WTC11 (cell line): ENCODE measurements around the gene GALNT18. TPM values are rescaled to one million over a fixed set of nuclear protein-coding genes. Genes with fewer than 3 reads are reported as not detected.

ENCODE experiments used
- ATAC-seq: fragments of 200-7000 bp; cut with Tn5 transposase; 2 replicates; pipeline ENCODE4 v1.10.0; 2021; ENCODE audit warnings: mild to moderate bottlenecking, moderate library complexity
- CTCF ChIA-PET: fragments of 300-600 bp; sonication (Branson Sonifier 250); formaldehyde crosslinking; loops from one replicate; lab custom pipeline; 2021; ENCODE audit warnings: antibody characterized with exemption; lab: Charles Lee
- POLR2A ChIA-PET: fragments of 350-600 bp; sonication (Branson Sonifier 250); formaldehyde crosslinking; loops from one replicate; lab custom pipeline; 2021; ENCODE audit warnings: antibody characterized with exemption; lab: Charles Lee
- DNase-seq: peaks from one replicate; pipeline ENCODE4 v3.0.0; 2021; ENCODE audit warnings: low spot score
- H3K27ac Mint-ChIP-seq: 2 replicates; pipeline ENCODE4 v1.8.0; 2021; ENCODE audit warnings: mixed read lengths
- H3K27me3 Mint-ChIP-seq: 2 replicates; pipeline ENCODE4 v1.8.0; 2021; ENCODE audit warnings: low read depth, mild to moderate bottlenecking, moderate library complexity, mixed read lengths
- H3K36me3 Mint-ChIP-seq: 2 replicates; pipeline ENCODE4 v1.8.0; 2021; ENCODE audit warnings: mixed read lengths
- H3K4me1 Mint-ChIP-seq: 2 replicates; pipeline ENCODE4 v1.8.0; 2022; ENCODE audit warnings: mixed read lengths
- H3K4me3 Mint-ChIP-seq: 2 replicates; pipeline ENCODE4 v1.8.0; 2021; ENCODE audit warnings: mild to moderate bottlenecking, moderate library complexity, mixed read lengths
- H3K9me3 Mint-ChIP-seq: 2 replicates; pipeline ENCODE4 v1.8.0; 2021; ENCODE audit warnings: mixed read lengths
- CREB1 ChIP-seq: sonication (generic); formaldehyde crosslinking; IDR thresholded peaks from 2 replicates; pipeline ENCODE4 v1.8.0; 2023; ENCODE audit warnings: mild to moderate bottlenecking, missing genetic modification reagents
- HMGA2 ChIP-seq: fragments of 250-450 bp; sonication (Bioruptor Pico); IDR thresholded peaks from 2 replicates; pipeline ENCODE4 v1.4.0; 2021; ENCODE audit warnings: mild to moderate bottlenecking, moderate library complexity
- IRF2 ChIP-seq: sonication (generic); formaldehyde crosslinking; IDR thresholded peaks from 2 replicates; pipeline ENCODE4 v1.8.0; 2022; ENCODE audit warnings: low read depth, missing genetic modification reagents, borderline replicate concordance
- JUN ChIP-seq: sonication (generic); formaldehyde crosslinking; IDR thresholded peaks from 2 replicates; pipeline ENCODE4 v1.8.0; 2023; ENCODE audit warnings: mild to moderate bottlenecking, missing genetic modification reagents
- MYBL2 ChIP-seq: sonication (generic); formaldehyde crosslinking; IDR thresholded peaks from 2 replicates; pipeline ENCODE4 v1.8.1; 2023; ENCODE audit warnings: mild to moderate bottlenecking, moderate library complexity, missing genetic modification reagents
- NFE2L1 ChIP-seq: sonication (generic); formaldehyde crosslinking; IDR thresholded peaks from 2 replicates; pipeline ENCODE4 v1.8.1; 2023; ENCODE audit warnings: missing genetic modification reagents
- NR1H2 ChIP-seq: sonication (generic); formaldehyde crosslinking; IDR thresholded peaks from 2 replicates; pipeline ENCODE4 v1.9.0; 2021; ENCODE audit warnings: mild to moderate bottlenecking, moderate library complexity, missing genetic modification reagents
- NR2C2 ChIP-seq: sonication (generic); formaldehyde crosslinking; IDR thresholded peaks from 2 replicates; pipeline ENCODE4 v1.8.0; 2022; ENCODE audit warnings: mild to moderate bottlenecking, missing genetic modification reagents
- PRRX2 ChIP-seq: fragments of 250-450 bp; sonication (Bioruptor Pico); IDR thresholded peaks from 2 replicates; pipeline ENCODE4 v1.8.0; 2021; ENCODE audit warnings: mild to moderate bottlenecking
- SMAD4 ChIP-seq: sonication (generic); formaldehyde crosslinking; IDR thresholded peaks from 2 replicates; pipeline ENCODE4 v1.8.0; 2022; ENCODE audit warnings: mild to moderate bottlenecking, missing genetic modification reagents
- SOX15 ChIP-seq: fragments of 250-450 bp; sonication (Bioruptor Pico); IDR thresholded peaks from 2 replicates; pipeline ENCODE4 v1.9.0; 2021; ENCODE audit warnings: mild to moderate bottlenecking
- SP1 ChIP-seq: sonication (generic); formaldehyde crosslinking; conservative IDR thresholded peaks from 2 replicates; pipeline ENCODE4 v1.8.1; 2022; ENCODE audit warnings: missing genetic modification reagents
- TCF7 ChIP-seq: sonication (generic); formaldehyde crosslinking; IDR thresholded peaks from 2 replicates; pipeline ENCODE4 v1.8.0; 2022; ENCODE audit warnings: mild to moderate bottlenecking, low read depth, missing genetic modification reagents, moderate library complexity
- ZNF396 ChIP-seq: fragments of 250-450 bp; sonication (Bioruptor Pico); IDR thresholded peaks from 2 replicates; pipeline ENCODE4 v1.8.0; 2021; ENCODE audit warnings: mild to moderate bottlenecking, moderate library complexity, borderline replicate concordance
- total RNA-seq: library from RNA; stranded (reverse); gene quantifications from 3 replicates; pipeline ENCODE4 v1.2.3, GENCODE V29; 2021
- TF ChIP-seq, protein P1 (sequence below): sonication (generic); formaldehyde crosslinking; IDR thresholded peaks from 2 replicates; pipeline ENCODE4 v1.8.0; 2022; ENCODE audit warnings: mild to moderate bottlenecking, missing genetic modification reagents
- TF ChIP-seq, protein P2 (sequence below): sonication (generic); formaldehyde crosslinking; IDR thresholded peaks from 2 replicates; pipeline ENCODE4 v1.8.1; 2023; ENCODE audit warnings: mild to moderate bottlenecking, missing genetic modification reagents
- TF ChIP-seq, protein P3 (sequence below): sonication (generic); formaldehyde crosslinking; conservative IDR thresholded peaks from 2 replicates; pipeline ENCODE4 v1.8.1; 2022; ENCODE audit warnings: mild to moderate bottlenecking, missing genetic modification reagents
- TF ChIP-seq, protein P4 (sequence below): sonication (generic); formaldehyde crosslinking; IDR thresholded peaks from 2 replicates; pipeline ENCODE4 v1.8.1; 2022; ENCODE audit warnings: mild to moderate bottlenecking, moderate library complexity, missing genetic modification reagents
- TF ChIP-seq, protein P5 (sequence below): fragments of 250-450 bp; sonication (Bioruptor Pico); IDR thresholded peaks from 2 replicates; pipeline ENCODE4 v1.8.0; 2021; ENCODE audit warnings: mild to moderate bottlenecking
- TF ChIP-seq, protein P6 (sequence below): fragments of 250-450 bp; sonication (Bioruptor Pico); IDR thresholded peaks from 2 replicates; pipeline ENCODE4 v1.9.0; 2021; ENCODE audit warnings: mild to moderate bottlenecking
- TF ChIP-seq, protein P7 (sequence below): fragments of 200-600 bp; IDR thresholded peaks from 2 replicates; pipeline ENCODE4 v1.8.0; 2022; ENCODE audit warnings: antibody characterized with exemption
- TF ChIP-seq, protein P8 (sequence below): sonication (generic); formaldehyde crosslinking; IDR thresholded peaks from 2 replicates; pipeline ENCODE4 v1.8.0; 2022; ENCODE audit warnings: mild to moderate bottlenecking, missing genetic modification reagents
- TF ChIP-seq, protein P9 (sequence below): fragments of 250-450 bp; sonication (Bioruptor Pico); conservative IDR thresholded peaks from 2 replicates; pipeline ENCODE4 v1.9.0; 2021; ENCODE audit warnings: mild to moderate bottlenecking

GALNT18 gene
- total RNA-seq, 1 experiment from 2014 or later, result 5.0 TPM

DNA sequence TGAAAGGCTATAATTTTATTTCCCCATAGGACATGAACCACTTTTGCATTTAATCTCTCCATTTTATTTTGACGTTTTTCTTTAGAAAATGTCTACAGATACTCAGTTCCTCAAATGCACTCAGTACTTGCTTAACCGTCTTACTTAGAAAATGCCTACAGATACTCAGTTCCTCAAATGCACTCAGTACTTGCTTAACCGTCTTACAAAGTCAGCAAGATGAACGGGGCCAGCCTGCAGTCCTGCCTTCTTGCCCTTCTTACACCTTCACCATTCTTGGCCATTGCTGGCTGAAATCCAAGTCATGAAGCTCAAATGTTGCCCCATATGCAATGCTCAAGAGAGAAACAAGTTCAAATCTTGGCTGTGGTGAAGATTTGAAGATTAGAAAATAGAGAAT is 302.8 kb downstream of the GALNT18 start (continued):
- TF ChIP-seq IRF2 (CRISPR knock-in tag), result no peak
- no peak for TF ChIP-seq JUN (CRISPR knock-in tag)
- no peak for TF ChIP-seq TCF7 (CRISPR knock-in tag)
- TF ChIP-seq, all 79 proteins: peak for 0

DNA sequence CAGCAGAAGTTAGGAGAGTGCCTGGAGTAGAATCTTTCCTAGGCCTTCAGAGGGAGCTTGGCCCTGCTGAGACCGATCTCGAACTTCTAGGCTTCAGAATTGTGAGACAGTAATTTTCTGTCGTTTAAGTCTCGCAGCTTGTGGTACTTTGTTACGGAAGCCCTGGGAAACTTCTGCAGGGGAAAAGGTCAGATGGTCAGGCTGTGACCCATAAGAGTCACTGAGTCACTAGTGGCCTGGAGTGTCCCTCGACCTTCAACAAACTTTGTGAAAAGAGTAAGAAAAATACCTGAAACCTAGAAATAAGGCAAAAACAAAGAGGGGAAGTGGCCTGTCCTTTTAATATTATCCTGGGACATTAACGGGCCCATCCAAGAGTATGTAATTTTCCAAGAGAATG is 303.3 kb downstream of the GALNT18 start:
- Mint-ChIP-seq H3K27ac (no peak overlapping the region), H3K4me1 (no peaks in the 10 kb centered on the region), H3K9me3 (peaks cover 12% of the 10 kb centered on the region), H3K36me3 (no peaks in the 10 kb centered on the region), H3K27me3 (no peaks in the 10 kb centered on the region), H3K4me3 (no peak overlapping the region)
- DNase-seq (no peak), ATAC-seq (no peak)
- ChIA-PET CTCF (no interaction called here), POLR2A (no interaction called here)
- TF ChIP-seq, protein P1, sequence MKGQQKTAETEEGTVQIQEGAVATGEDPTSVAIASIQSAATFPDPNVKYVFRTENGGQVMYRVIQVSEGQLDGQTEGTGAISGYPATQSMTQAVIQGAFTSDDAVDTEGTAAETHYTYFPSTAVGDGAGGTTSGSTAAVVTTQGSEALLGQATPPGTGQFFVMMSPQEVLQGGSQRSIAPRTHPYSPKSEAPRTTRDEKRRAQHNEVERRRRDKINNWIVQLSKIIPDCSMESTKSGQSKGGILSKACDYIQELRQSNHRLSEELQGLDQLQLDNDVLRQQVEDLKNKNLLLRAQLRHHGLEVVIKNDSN (CRISPR knock-in tag), result no peak
- TF ChIP-seq ZNF396 (CRISPR knock-in tag) (no peak), SP1 (no peak), NR1H2 (CRISPR knock-in tag) (no peak)
- TF ChIP-seq, protein P2, sequence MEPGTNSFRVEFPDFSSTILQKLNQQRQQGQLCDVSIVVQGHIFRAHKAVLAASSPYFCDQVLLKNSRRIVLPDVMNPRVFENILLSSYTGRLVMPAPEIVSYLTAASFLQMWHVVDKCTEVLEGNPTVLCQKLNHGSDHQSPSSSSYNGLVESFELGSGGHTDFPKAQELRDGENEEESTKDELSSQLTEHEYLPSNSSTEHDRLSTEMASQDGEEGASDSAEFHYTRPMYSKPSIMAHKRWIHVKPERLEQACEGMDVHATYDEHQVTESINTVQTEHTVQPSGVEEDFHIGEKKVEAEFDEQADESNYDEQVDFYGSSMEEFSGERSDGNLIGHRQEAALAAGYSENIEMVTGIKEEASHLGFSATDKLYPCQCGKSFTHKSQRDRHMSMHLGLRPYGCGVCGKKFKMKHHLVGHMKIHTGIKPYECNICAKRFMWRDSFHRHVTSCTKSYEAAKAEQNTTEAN (CRISPR knock-in tag), result no peak
- TF ChIP-seq, protein P3, sequence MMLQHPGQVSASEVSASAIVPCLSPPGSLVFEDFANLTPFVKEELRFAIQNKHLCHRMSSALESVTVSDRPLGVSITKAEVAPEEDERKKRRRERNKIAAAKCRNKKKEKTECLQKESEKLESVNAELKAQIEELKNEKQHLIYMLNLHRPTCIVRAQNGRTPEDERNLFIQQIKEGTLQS (CRISPR knock-in tag), result no peak
- TF ChIP-seq, protein P4, sequence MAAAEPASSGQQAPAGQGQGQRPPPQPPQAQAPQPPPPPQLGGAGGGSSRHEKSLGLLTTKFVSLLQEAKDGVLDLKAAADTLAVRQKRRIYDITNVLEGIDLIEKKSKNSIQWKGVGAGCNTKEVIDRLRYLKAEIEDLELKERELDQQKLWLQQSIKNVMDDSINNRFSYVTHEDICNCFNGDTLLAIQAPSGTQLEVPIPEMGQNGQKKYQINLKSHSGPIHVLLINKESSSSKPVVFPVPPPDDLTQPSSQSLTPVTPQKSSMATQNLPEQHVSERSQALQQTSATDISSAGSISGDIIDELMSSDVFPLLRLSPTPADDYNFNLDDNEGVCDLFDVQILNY (CRISPR knock-in tag), result no peak
- TF ChIP-seq, protein P5, sequence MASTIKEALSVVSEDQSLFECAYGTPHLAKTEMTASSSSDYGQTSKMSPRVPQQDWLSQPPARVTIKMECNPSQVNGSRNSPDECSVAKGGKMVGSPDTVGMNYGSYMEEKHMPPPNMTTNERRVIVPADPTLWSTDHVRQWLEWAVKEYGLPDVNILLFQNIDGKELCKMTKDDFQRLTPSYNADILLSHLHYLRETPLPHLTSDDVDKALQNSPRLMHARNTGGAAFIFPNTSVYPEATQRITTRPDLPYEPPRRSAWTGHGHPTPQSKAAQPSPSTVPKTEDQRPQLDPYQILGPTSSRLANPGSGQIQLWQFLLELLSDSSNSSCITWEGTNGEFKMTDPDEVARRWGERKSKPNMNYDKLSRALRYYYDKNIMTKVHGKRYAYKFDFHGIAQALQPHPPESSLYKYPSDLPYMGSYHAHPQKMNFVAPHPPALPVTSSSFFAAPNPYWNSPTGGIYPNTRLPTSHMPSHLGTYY (CRISPR knock-in tag), result no peak

DNA sequence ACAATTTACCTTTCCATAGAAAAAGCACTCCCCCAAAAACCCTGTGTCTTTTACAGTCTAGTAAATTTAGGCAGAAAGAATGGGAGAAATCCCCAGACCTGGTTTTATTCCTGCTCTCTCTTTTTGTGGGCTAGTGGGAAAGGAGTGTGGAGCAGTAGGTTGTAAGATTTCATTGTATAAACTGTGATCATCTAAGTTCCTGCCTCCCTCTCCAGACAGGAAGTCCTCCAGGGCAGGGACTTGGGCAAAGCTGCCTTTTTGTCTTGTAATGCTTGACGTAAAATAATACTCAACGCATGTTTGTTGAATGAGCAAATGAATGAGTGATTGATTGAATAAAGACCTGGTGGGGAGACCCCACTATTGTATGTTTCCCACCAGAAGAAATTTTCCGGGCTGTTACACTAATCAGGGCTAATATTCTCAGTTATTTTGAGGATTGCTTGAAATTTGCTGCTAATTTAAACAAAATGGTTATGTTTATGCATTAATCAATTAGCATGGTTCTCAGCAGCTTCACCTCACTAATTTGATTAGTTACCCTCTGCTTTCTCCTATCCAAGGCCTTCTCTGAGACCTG is 305.1 kb downstream of the GALNT18 start:
- CTCF ChIA-PET, result no interaction called here
- H3K4me3 Mint-ChIP-seq, result no peak overlapping the region
- H3K27me3 Mint-ChIP-seq, result no peaks in the 10 kb centered on the region
- DNase-seq (no peak), ATAC-seq (no peak)
- POLR2A ChIA-PET, result interaction anchor here (0.7 kb wide), 1 partner anchor 317 kb away, joined by 6 read pairs; no protein-coding TSS in a partner anchor
- H3K4me1 Mint-ChIP-seq, result peaks cover 7% of the 10 kb centered on the region
- no peaks in the 10 kb centered on the region for H3K36me3 Mint-ChIP-seq
- H3K27ac Mint-ChIP-seq, result no peak overlapping the region
- H3K9me3 Mint-ChIP-seq, result no peaks in the 10 kb centered on the region
- TF ChIP-seq, protein P6, sequence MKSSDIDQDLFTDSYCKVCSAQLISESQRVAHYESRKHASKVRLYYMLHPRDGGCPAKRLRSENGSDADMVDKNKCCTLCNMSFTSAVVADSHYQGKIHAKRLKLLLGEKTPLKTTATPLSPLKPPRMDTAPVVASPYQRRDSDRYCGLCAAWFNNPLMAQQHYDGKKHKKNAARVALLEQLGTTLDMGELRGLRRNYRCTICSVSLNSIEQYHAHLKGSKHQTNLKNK, result no peak
- no peak for TF ChIP-seq NFE2L1 (CRISPR knock-in tag)
- TF ChIP-seq SMAD4 (CRISPR knock-in tag), result no peak
- TF ChIP-seq, protein P7, sequence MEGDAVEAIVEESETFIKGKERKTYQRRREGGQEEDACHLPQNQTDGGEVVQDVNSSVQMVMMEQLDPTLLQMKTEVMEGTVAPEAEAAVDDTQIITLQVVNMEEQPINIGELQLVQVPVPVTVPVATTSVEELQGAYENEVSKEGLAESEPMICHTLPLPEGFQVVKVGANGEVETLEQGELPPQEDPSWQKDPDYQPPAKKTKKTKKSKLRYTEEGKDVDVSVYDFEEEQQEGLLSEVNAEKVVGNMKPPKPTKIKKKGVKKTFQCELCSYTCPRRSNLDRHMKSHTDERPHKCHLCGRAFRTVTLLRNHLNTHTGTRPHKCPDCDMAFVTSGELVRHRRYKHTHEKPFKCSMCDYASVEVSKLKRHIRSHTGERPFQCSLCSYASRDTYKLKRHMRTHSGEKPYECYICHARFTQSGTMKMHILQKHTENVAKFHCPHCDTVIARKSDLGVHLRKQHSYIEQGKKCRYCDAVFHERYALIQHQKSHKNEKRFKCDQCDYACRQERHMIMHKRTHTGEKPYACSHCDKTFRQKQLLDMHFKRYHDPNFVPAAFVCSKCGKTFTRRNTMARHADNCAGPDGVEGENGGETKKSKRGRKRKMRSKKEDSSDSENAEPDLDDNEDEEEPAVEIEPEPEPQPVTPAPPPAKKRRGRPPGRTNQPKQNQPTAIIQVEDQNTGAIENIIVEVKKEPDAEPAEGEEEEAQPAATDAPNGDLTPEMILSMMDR, result no peak
- no peak for TF ChIP-seq MYBL2
- no peak for TF ChIP-seq NR2C2 (CRISPR knock-in tag)
- TF ChIP-seq, protein P8, sequence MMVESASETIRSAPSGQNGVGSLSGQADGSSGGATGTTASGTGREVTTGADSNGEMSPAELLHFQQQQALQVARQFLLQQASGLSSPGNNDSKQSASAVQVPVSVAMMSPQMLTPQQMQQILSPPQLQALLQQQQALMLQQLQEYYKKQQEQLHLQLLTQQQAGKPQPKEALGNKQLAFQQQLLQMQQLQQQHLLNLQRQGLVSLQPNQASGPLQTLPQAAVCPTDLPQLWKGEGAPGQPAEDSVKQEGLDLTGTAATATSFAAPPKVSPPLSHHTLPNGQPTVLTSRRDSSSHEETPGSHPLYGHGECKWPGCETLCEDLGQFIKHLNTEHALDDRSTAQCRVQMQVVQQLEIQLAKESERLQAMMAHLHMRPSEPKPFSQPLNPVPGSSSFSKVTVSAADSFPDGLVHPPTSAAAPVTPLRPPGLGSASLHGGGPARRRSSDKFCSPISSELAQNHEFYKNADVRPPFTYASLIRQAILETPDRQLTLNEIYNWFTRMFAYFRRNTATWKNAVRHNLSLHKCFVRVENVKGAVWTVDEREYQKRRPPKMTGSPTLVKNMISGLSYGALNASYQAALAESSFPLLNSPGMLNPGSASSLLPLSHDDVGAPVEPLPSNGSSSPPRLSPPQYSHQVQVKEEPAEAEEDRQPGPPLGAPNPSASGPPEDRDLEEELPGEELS (CRISPR knock-in tag), result no peak
- TF ChIP-seq, protein P9, sequence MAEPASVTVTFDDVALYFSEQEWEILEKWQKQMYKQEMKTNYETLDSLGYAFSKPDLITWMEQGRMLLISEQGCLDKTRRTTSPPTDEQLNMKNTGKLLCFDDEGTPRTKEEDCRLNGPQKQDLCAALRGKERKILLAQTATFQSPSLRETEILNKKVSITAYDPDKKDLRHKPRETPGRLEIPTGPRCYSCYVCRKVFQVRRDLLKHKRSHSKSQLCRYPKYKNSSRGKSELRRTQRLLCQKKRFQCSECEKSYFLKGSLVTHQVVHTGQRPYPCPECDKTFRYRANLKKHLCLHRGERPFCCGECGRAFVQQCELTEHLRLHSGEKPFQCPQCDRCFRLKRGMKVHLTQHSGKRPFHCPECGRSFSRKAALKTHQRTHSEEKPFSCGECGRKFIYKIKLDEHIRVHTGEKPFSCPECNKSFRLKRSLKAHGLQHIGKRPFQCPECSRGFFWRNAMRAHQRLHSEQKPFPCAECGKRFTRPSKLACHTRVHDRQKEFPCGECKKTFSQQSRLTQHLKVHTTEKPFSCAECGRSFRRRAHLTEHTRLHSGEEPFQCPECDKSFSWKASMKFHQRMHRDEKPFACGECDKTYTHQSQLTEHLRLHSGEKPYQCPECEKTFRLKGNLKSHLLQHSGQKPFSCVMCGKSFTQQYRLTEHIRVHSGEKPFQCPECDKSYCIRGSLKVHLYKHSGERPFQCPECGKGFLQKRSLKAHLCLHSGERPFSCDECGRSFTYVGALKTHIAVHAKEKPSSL (CRISPR knock-in tag), result no peak
- TF ChIP-seq HMGA2 (CRISPR knock-in tag), result no peak
- no peak for TF ChIP-seq CREB1 (CRISPR knock-in tag)
- no peak for TF ChIP-seq PRRX2 (CRISPR knock-in tag)
- no peak for TF ChIP-seq SOX15 (CRISPR knock-in tag)
